ENCODE measurements around the gene HACL1.

Gene HACL1

DNA sequence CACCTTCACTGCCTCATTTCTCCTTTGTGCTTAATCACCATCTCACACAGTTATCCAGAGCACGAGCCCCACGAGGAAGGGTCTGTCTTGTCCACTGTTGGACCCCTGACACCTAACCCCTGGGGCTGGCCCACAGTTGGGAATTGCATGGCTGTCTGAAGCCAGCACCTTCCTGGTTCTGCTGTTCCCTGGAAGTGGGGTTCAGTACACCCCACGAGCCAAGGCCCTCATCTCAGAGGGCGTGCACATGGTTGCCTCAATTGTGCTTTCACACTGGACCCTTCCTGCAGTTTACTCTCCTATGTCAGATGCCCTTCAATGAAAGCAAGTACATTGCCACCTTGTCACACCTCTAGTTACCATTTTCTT is 30.8 kb upstream of the HACL1 start:
- peaks cover 6% of the 10 kb centered on the region for H3K27me3 Mint-ChIP-seq (ENCODE audit: low read depth)
- no peaks in the 10 kb centered on the region for H3K9me3 Mint-ChIP-seq
- H3K36me3 Mint-ChIP-seq (ENCODE audit: low read depth) = no peaks in the 10 kb centered on the region
- H3K4me1 Mint-ChIP-seq = peaks cover 68% of the 10 kb centered on the region
- TF ChIP-seq, protein P1, sequence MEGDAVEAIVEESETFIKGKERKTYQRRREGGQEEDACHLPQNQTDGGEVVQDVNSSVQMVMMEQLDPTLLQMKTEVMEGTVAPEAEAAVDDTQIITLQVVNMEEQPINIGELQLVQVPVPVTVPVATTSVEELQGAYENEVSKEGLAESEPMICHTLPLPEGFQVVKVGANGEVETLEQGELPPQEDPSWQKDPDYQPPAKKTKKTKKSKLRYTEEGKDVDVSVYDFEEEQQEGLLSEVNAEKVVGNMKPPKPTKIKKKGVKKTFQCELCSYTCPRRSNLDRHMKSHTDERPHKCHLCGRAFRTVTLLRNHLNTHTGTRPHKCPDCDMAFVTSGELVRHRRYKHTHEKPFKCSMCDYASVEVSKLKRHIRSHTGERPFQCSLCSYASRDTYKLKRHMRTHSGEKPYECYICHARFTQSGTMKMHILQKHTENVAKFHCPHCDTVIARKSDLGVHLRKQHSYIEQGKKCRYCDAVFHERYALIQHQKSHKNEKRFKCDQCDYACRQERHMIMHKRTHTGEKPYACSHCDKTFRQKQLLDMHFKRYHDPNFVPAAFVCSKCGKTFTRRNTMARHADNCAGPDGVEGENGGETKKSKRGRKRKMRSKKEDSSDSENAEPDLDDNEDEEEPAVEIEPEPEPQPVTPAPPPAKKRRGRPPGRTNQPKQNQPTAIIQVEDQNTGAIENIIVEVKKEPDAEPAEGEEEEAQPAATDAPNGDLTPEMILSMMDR (IDR thresholded peaks at IDR 0.05; ENCODE audit: unreplicated experiment in 3 of 3) = no peak
- H3K27ac Mint-ChIP-seq = peak overlapping the region; percentile 12 to 93 (median 56)
- no peak overlapping the region for H3K4me3 Mint-ChIP-seq

DNA sequence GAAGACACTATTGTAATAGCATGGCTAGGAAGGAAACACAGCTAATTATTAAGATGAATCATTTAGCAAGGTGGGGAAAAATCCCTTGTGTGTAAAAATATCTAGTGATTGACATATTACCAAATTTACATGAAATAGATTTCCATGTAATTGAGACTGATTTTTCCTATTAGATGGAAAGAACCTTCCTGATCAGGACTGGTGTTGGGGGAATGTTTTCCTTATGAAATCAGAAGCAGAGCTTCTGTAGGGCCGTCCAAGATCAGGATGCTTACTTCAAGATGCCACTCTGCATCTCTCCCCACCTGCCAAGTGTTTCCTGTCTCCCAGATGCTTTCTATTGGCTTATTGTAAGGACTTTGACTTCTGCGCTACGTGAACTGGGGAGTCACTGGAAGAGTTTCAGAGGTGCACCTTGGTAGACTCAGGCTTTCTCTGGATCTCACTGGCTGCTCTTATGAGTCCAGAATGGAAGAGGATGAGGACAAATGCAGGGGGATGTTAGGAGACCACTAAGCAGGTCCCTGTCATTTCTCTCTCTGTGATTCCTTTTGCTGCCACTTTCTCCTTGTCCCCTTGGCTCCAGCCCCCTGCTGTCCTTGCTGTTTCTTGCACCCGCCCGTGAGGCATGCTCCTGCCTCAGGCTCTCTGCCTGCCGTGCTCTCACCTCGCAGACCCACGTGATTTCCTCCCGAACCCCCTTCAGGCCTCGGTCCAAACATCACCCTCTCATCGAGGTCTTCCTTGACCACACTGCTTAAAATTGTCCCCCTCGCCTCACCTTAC is 30.2 kb upstream of the HACL1 start:
- TF ChIP-seq, protein P1 (IDR thresholded peaks at IDR 0.05; ENCODE audit: unreplicated experiment in 3 of 3) = no peak
- H3K36me3 Mint-ChIP-seq (ENCODE audit: low read depth) = no peaks in the 10 kb centered on the region
- peak overlapping the region; percentile 12 to 93 (median 82) for H3K27ac Mint-ChIP-seq
- H3K4me3 Mint-ChIP-seq = no peak overlapping the region
- peaks cover 64% of the 10 kb centered on the region for H3K4me1 Mint-ChIP-seq
- no peaks in the 10 kb centered on the region for H3K9me3 Mint-ChIP-seq
- peaks cover 6% of the 10 kb centered on the region for H3K27me3 Mint-ChIP-seq (ENCODE audit: low read depth)

- peak overlapping the region; percentile 82 to 93 (median 88) for H3K27ac Mint-ChIP-seq
- TF ChIP-seq, protein P1 (IDR thresholded peaks at IDR 0.05; ENCODE audit: unreplicated experiment in 3 of 3) = no peak
- no peaks in the 10 kb centered on the region for H3K36me3 Mint-ChIP-seq (ENCODE audit: low read depth)
- peaks cover 60% of the 10 kb centered on the region for H3K4me1 Mint-ChIP-seq
- H3K27me3 Mint-ChIP-seq (ENCODE audit: low read depth) = peaks cover 5% of the 10 kb centered on the region
- no peaks in the 10 kb centered on the region for H3K9me3 Mint-ChIP-seq
- H3K4me3 Mint-ChIP-seq = peak overlapping the region; percentile 43 to 67 (median 56)
Observed at GRCh38 chr3:15630646-15631350, 29.4 kb upstream of the HACL1 start.

DNA sequence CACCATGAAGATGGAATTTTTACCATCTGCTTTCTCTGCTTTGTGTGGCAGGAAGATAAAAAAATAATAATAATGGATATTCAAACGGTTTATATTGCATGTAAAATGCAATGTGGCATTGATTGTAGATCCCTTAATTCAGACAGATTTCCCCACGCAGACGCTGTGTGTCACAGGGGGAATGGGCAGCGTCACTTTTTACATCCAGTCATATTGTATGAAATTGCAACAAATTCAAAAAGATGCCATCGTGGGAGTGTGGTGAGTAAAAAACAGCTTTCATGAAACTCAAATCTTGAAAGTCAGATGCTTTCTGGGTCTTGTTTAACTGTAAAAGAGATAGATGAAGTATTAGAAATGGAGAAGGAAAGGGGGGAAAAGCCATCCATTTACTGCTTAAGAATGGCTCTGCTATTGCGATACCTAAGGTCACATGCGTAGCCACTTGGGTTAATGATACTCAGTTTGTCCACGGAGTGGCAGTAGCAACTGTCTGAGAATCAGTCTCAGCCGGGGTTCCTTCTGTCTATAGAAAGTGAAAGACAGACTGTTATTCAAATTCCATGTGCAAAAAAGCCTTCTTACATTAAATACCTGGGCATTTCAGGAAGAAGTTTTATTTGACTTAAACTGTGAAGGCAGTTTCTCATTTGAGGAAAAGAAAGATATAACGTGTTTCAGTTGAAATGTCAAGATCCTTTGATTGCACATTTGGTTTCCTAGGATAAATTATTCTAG is 28.7 kb upstream of the HACL1 start:
- Mint-ChIP-seq H3K27ac (peak overlapping the region; percentile 68 to 93 (median 78)), H3K4me1 (peaks cover 52% of the 10 kb centered on the region), H3K4me3 (peak overlapping the region in 2 of 3 experiments; percentile 40 to 58), H3K27me3 (ENCODE audit: low read depth) (no peaks in the 10 kb centered on the region), H3K36me3 (ENCODE audit: low read depth) (no peaks in the 10 kb centered on the region), H3K9me3 (no peaks in the 10 kb centered on the region)
- TF ChIP-seq, protein P1 (IDR thresholded peaks at IDR 0.05; ENCODE audit: unreplicated experiment in 3 of 3) = peak; percentile 56 to 66 (median 62)

DNA sequence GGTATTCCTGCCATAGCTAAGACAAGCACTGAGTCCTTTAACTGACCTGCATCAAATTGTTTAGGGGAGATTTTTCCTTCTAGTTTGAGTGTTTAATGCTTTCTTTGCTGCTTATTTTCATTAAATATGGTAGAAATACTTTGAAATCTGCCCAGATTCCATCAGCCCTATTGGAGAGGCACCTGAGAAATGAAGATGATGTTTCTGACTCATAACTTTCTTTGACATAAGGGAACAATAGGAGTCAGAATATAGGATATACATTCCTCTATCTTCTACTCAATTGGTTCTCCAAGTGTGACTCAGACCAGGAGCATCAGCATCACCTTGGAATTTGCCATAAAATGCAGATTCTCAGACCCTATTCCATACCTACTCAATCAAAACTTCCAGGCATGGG is 27.6 kb upstream of the HACL1 start:
- peaks cover 5% of the 10 kb centered on the region for H3K9me3 Mint-ChIP-seq
- no peak overlapping the region for H3K27ac Mint-ChIP-seq
- H3K4me1 Mint-ChIP-seq = peaks cover 41% of the 10 kb centered on the region
- TF ChIP-seq, protein P1 (IDR thresholded peaks at IDR 0.05; ENCODE audit: unreplicated experiment in 3 of 3) = no peak
- H3K27me3 Mint-ChIP-seq (ENCODE audit: low read depth) = no peaks in the 10 kb centered on the region
- H3K4me3 Mint-ChIP-seq = no peak overlapping the region
- peaks cover 5% of the 10 kb centered on the region for H3K36me3 Mint-ChIP-seq (ENCODE audit: low read depth)

Data from nephron (organoid).